HEK293 (cell line): ENCODE measurements around the gene HIPK4.
"Not testable (repeated sequence)": the region's sequence is repeated elsewhere in the genome, so short reads cannot be mapped to it uniquely, and the experiment has no call there.

ENCODE experiments used
- CTCF ChIA-PET: fragments of 350-600 bp; formaldehyde crosslinking; extraction: SDS; loops from one replicate; lab custom pipeline; 2021; ENCODE audit warnings: antibody characterized with exemption; lab: Yijun Ruan, JAX
- POLR2A ChIA-PET: fragments of 300-600 bp; formaldehyde crosslinking; extraction: SDS; loops from one replicate; lab custom pipeline; 2020; ENCODE audit warnings: antibody characterized with exemption, inconsistent platforms; lab: Yijun Ruan, JAX
- H3K27ac ChIP-seq: fragments of 200-500 bp; sonication (Bioruptor generic); 2 replicates; pipeline ENCODE4 v1.5.1; 2014; ENCODE audit warnings: low read depth, low read length, control low read depth, inconsistent platforms; ENCODE audit errors: extremely low read depth
- H3K36me3 ChIP-seq, 2 experiments: fragments of 200-500 bp in 1 of 2; sonication (Bioruptor generic) in 1 of 2; 1 replicate in 1 of 2; 2 replicates in 1 of 2; pipeline ENCODE4 v1.5.1; 2014 to 2017; ENCODE audit warnings: inconsistent platforms in 2 of 2, low read length in 2 of 2; ENCODE audit not compliant: control insufficient read depth in 2 of 2, insufficient read depth in 1 of 2
- H3K4me1 ChIP-seq: fragments of 200-500 bp; sonication (Bioruptor generic); 2 replicates; pipeline ENCODE4 v1.5.1; 2014; ENCODE audit warnings: mild to moderate bottlenecking, low read length, inconsistent platforms; ENCODE audit not compliant: control insufficient read depth, insufficient read depth
- H3K4me3 ChIP-seq: 2 replicates; pipeline ENCODE4 v1.5.1; 2011; ENCODE audit warnings: low read depth, mild to moderate bottlenecking, control low read depth, low read length, moderate library complexity
- H3K9me3 ChIP-seq: fragments of 200-500 bp; sonication (Bioruptor generic); 2 replicates; pipeline ENCODE4 v1.5.1; 2014; ENCODE audit warnings: low read depth, low read length, inconsistent platforms; ENCODE audit not compliant: control insufficient read depth, insufficient read depth
- HOXA7 ChIP-seq: sonication (generic); formaldehyde crosslinking; IDR thresholded peaks from 2 replicates; pipeline ENCODE4 v1.8.1; 2022; ENCODE audit warnings: missing genetic modification reagents, borderline replicate concordance
- MYNN ChIP-seq: fragments of 450-650 bp; formaldehyde crosslinking; IDR thresholded peaks from 2 replicates; pipeline ENCODE4 v1.5.1; 2016; ENCODE audit warnings: missing biosample characterization, missing genetic modification characterization, borderline replicate concordance
- PRDM4 ChIP-seq: fragments of 450-650 bp; formaldehyde crosslinking; IDR thresholded peaks from 2 replicates; pipeline ENCODE4 v1.5.1; 2017; ENCODE audit warnings: missing biosample characterization, missing genetic modification characterization
- SP2 ChIP-seq: fragments of 450-650 bp; formaldehyde crosslinking; IDR thresholded peaks from 2 replicates; pipeline ENCODE4 v1.5.1; 2016; ENCODE audit warnings: missing biosample characterization, missing genetic modification characterization
- ZBTB21 ChIP-seq: fragments of 450-650 bp; formaldehyde crosslinking; IDR thresholded peaks from 2 replicates; pipeline ENCODE4 v1.5.1; 2017; ENCODE audit warnings: missing biosample characterization, missing genetic modification characterization
- ZNF121 ChIP-seq: fragments of 450-650 bp; formaldehyde crosslinking; IDR thresholded peaks from 2 replicates; pipeline ENCODE4 v1.5.1; 2016; ENCODE audit warnings: missing biosample characterization, missing genetic modification characterization
- ZNF148 ChIP-seq: fragments of 450-650 bp; formaldehyde crosslinking; IDR thresholded peaks from 2 replicates; pipeline ENCODE4 v1.5.0; 2017; ENCODE audit warnings: missing biosample characterization, missing genetic modification characterization, borderline replicate concordance
- ZNF169 ChIP-seq: fragments of 450-650 bp; formaldehyde crosslinking; IDR thresholded peaks from 2 replicates; pipeline ENCODE4 v1.5.1; 2016; ENCODE audit warnings: missing biosample characterization, missing genetic modification characterization
- ZNF221 ChIP-seq: fragments of 450-650 bp; formaldehyde crosslinking; IDR thresholded peaks from 2 replicates; pipeline ENCODE4 v1.5.1; 2017; ENCODE audit warnings: missing biosample characterization, missing genetic modification characterization, borderline replicate concordance
- ZNF37A ChIP-seq: fragments of 450-650 bp; IDR thresholded peaks from 2 replicates; pipeline ENCODE4 v1.5.1; 2018; ENCODE audit warnings: missing biosample characterization, missing genetic modification characterization
- ZNF488 ChIP-seq: fragments of 450-650 bp; formaldehyde crosslinking; IDR thresholded peaks from 2 replicates; pipeline ENCODE4 v1.5.1; 2016; ENCODE audit warnings: missing biosample characterization, missing genetic modification characterization
- ZNF521 ChIP-seq: fragments of 450-650 bp; formaldehyde crosslinking; IDR thresholded peaks from 2 replicates; pipeline ENCODE4 v1.5.1; 2017; ENCODE audit warnings: missing biosample characterization, mild to moderate bottlenecking, missing genetic modification characterization
- ZNF664 ChIP-seq: fragments of 450-650 bp; formaldehyde crosslinking; IDR thresholded peaks from 2 replicates; pipeline ENCODE4 v1.5.1; 2016; ENCODE audit warnings: missing biosample characterization, missing genetic modification characterization
- ZSCAN16 ChIP-seq: fragments of 450-650 bp; formaldehyde crosslinking; IDR thresholded peaks from 2 replicates; pipeline ENCODE4 v1.5.1; 2016; ENCODE audit warnings: missing biosample characterization, missing genetic modification characterization
- ZSCAN23 ChIP-seq: fragments of 450-650 bp; formaldehyde crosslinking; IDR thresholded peaks from 2 replicates; pipeline ENCODE4 v1.5.1; 2016; ENCODE audit warnings: missing biosample characterization, missing genetic modification characterization
- ZSCAN30 ChIP-seq: fragments of 450-650 bp; IDR thresholded peaks from 2 replicates; pipeline ENCODE4 v1.5.1; 2018; ENCODE audit warnings: missing biosample characterization, mild to moderate bottlenecking, missing genetic modification characterization, moderate library complexity
- ZXDB ChIP-seq: fragments of 450-650 bp; formaldehyde crosslinking; IDR thresholded peaks from 2 replicates; pipeline ENCODE4 v1.5.1; 2016; ENCODE audit warnings: missing biosample characterization, missing genetic modification characterization

Gene HIPK4

GRCh38 chr19:40432760-40433159 is 42.8 kb upstream of the HIPK4 start (continued):
- 0 out of 2 replicates have a peak, but pooled peaks have one; percentile 10 for TF ChIP-seq PRDM4 (tag by site-specific recombination)
- TF ChIP-seq ZSCAN23 (tag by site-specific recombination): peak; percentile 15; the same call in 1 of the 2 replicates
- TF ChIP-seq SP2 (tag by site-specific recombination): 0 out of 2 replicates have a peak, but pooled peaks have one; percentile 2
- TF ChIP-seq, all 188 proteins: peak for 12; not testable (repeated sequence) for 176

GRCh38 chr19:40431698-40432097 is 41.7 kb upstream of the HIPK4 start:
- Histone ChIP-seq H3K9me3 (no peaks in the 10 kb centered on the region), H3K4me1 (peaks cover 16% of the 10 kb centered on the region), H3K4me3 (no peak overlapping the region), H3K36me3 (no peaks in the 10 kb centered on the region; a peak in 1 of 3 replicates), H3K27ac (peak overlapping the region; percentile 24; the same call in 1 of the 2 replicates)
- ChIA-PET POLR2A (interaction anchor here (0.9 to 17.1 kb wide), 3 partner anchors 7 to 34 kb away, joined by 4 to 428 read pairs (median 102); partner anchors contain the start of genes BLVRB, SERTAD1 and SERTAD3), CTCF (interaction anchor here (0.5 to 3.0 kb wide), 7 partner anchors 11 to 203 kb away, joined by 3 to 21 read pairs (median 4); no protein-coding TSS in a partner anchor)
- TF ChIP-seq ZNF664 (tag by site-specific recombination) (peak; percentile 79), HOXA7 (no peak), ZXDB (0 out of 2 replicates have a peak, but pooled peaks have one; percentile 15)

GRCh38 chr19:40430242-40430641 is 40.3 kb upstream of the HIPK4 start:
- H3K4me1 ChIP-seq: peaks cover 19% of the 10 kb centered on the region
- H3K27ac ChIP-seq, H3K9me3 ChIP-seq, H3K4me3 ChIP-seq, H3K36me3 ChIP-seq: not testable (repeated sequence)
- ChIA-PET CTCF (interaction anchor here (0.6 to 2.1 kb wide), 5 partner anchors 10 to 22 kb away, joined by 3 to 13 read pairs (median 4); no protein-coding TSS in a partner anchor), POLR2A (interaction anchor here (0.7 to 17.1 kb wide), 5 partner anchors 6 to 80 kb away, joined by 4 to 428 read pairs (median 9); partner anchors contain the start of genes BLVRB, SERTAD1 and SERTAD3)
- TF ChIP-seq ZNF121 (tag by site-specific recombination): peak; percentile 97

- CTCF ChIA-PET: interaction anchor here (0.7 to 3.1 kb wide), 5 partner anchors 12 to 365 kb away, joined by 3 to 26 read pairs (median 4); partner anchors contain the start of genes BLVRB and SERTAD3
- H3K36me3 ChIP-seq, H3K4me3 ChIP-seq, H3K9me3 ChIP-seq, H3K27ac ChIP-seq: not testable (repeated sequence)
- POLR2A ChIA-PET: interaction anchor here (0.6 to 9.2 kb wide), 3 partner anchors 11 to 88 kb away, joined by 9 to 428 read pairs (median 74); partner anchors contain the start of genes BLVRB, SERTAD3 and SPTBN4
- peaks cover 21% of the 10 kb centered on the region for H3K4me1 ChIP-seq
Observed at GRCh38 chr19:40428197-40428596, 38.2 kb upstream of the HIPK4 start.

GRCh38 chr19:40425450-40426287 is 35.7 kb upstream of the HIPK4 start, which contains the start of gene SERTAD1:
Gene SERTAD1, minus strand, starts transcription at chr19:40425992. Its CDS starts 2,446 bp downstream, at chr19:40423546.
- H3K27ac ChIP-seq: peak within 1 kb of the TSS; percentile 97
- ChIA-PET POLR2A (interaction anchor here (0.5 to 9.2 kb wide), 58 partner anchors 12 to 1539 kb away, joined by 3 to 428 read pairs (median 4); partner anchors contain the start of genes AKT2, BLVRB, C19orf47 and DYRK1B), CTCF (interaction anchor here (0.6 to 3.2 kb wide), 34 partner anchors 8 to 286 kb away, joined by 3 to 26 read pairs (median 5); partner anchors contain the start of genes BLVRB, LTBP4, PRX and SERTAD3)
- peaks cover 13 to 15% of the 10 kb centered on the region in 2 experiments for H3K36me3 ChIP-seq
- H3K4me1 ChIP-seq: peaks cover 19% of the 10 kb centered on the region
- H3K4me3 ChIP-seq: peak within 1 kb of the TSS; percentile 67
- no peaks in the 10 kb centered on the region for H3K9me3 ChIP-seq
- TF ChIP-seq MYNN (tag by site-specific recombination) (no peak), ZBTB21 (tag by site-specific recombination) (no peak), ZNF221 (tag by site-specific recombination) (0 out of 2 replicates have a peak, but pooled peaks have one; percentile 38), ZNF37A (no peak), ZNF488 (tag by site-specific recombination) (no peak), ZNF521 (tag by site-specific recombination) (no peak), ZSCAN30 (tag by site-specific recombination) (peak; percentile 95), ZNF148 (no peak), ZSCAN16 (tag by site-specific recombination) (no peak), ZNF169 (tag by site-specific recombination) (peak; percentile 75; the same call in 1 of the 2 replicates)
